NCI-H748 treated with DMSO at 0.1 percent for 48 hours (cell line): ENCODE data around the gene CCDC183.
"Not testable (repeated sequence)": the region's sequence is repeated elsewhere in the genome, so short reads cannot be mapped to it uniquely, and the experiment has no call there.

Experiments used
- DNase-seq: peaks from one replicate; lab custom pipeline; 2025; lab: John Stamatoyannopoulos, UW

The CCDC183 gene

DNA sequence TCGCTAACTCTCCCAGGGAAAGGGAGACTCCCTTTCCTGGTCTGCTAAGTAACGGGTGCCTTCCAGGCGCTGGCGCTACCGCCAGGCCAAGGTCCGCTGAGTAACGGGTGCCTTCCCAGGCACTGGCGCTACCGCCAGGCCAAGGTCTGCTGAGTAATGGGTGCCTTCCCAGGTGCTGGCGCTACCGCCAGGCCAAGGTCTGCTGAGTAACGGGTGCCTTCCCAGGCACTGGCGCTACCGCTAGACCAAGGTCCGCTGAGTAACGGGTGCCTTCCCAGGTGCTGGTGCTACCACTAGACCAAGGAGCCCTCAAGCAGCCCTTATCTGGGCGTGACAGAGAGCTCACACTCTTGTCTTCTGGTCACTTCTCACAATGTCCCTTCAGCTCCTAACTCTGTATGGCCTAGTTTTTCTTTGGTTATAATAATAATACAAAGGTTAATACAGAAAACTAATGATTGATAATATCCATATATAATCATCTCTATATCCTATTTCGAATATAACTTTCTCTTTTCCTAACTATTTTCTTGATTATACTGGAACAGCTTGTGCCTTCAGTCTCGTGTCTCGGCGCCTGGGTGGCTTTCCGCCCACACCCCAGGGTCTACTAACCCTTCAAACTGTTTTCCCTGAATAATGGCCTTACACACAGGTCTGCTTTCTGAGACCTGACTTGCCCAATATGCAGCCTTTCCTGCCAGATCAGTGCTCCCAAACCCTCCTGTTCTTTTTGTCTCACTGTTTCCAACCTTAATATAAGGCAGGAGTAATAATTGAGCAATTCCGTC, 10.4 kb upstream of the CCDC183 start:
- DNase-seq: not testable (repeated sequence)

- no peak for DNase-seq
These were observed 9.7 kb upstream of the CCDC183 start for GRCh38 chr9:136786451-136786850.

DNA sequence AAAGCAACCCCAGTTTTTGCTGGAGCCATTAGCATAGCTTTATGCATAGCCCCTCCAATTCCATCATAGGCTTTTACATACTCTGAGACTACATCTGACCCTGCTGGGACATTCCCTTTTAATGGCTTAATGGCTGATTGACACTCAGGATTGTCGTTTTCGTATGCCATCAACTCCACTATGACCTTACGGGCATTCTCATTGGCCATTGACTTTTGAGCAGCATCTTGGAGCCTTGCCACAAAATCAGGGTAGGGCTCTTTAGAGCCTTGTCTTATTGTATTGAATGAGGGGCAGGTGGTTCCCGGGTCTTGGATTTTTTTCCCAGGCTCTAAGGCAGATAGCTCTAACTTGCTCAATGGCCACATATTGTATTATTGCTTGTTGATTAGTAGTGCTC, 9.2 kb upstream of the CCDC183 start:
- DNase-seq: not testable (repeated sequence)

GRCh38 chr9:136787690-136788400, 8.3 kb upstream of the CCDC183 start:
- peak; percentile 70 for DNase-seq

GRCh38 chr9:136788644-136789522, 7.3 kb upstream of the CCDC183 start:
- DNase-seq: not testable (repeated sequence)

- no peak for DNase-seq
These were observed 6.6 kb upstream of the CCDC183 start for GRCh38 chr9:136789523-136789937.

DNA sequence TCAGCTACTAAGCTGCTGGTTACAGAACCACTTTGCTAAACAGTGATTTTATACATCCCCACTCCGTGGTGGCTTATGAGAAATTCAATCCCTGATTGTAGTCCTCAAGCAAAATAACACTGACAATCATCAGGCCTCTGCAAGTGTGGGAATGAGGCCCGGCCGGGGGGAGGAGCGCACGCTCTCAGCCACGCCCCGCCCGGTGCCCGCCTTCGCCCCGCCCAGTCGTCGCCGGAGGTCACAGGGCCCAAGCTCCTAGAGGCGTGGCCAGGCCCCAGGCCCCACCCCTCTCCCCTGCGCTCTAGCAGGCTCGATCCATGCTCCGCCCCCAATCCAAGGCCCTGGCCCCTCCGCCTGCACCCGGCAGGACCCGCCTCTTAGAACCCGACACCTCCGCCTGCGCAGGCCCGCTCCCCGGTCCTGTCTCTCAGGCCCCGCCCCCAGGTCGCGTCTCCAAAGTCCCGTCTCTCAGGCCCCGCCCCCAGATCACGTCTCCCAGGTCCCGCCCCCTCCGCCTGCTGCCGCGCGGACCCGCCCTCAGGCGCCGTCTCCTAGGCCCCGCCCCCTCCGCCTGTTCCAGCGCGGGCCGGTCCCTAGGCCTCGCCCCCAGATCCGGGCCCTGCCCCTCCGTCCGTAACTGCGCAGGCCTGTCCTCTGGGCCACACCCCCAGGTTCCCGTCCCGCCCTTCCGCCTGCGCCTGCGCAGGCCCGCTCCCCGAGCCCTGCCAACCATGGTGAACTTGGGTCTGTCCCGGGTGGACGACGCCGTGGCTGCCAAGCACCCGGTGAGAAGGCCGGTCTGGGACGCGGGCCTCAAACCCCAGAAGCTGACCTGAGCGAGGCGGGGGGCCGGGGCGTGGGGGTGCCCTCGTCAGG, 5.3 kb upstream of the CCDC183 start, which contains the start of gene TMEM141:
TMEM141 (plus strand) TSS at position 705 of the 876 bp plus-strand sequence; CDS start at position 732, 27 bp downstream.
- DNase-seq: peak; percentile 98

DNA sequence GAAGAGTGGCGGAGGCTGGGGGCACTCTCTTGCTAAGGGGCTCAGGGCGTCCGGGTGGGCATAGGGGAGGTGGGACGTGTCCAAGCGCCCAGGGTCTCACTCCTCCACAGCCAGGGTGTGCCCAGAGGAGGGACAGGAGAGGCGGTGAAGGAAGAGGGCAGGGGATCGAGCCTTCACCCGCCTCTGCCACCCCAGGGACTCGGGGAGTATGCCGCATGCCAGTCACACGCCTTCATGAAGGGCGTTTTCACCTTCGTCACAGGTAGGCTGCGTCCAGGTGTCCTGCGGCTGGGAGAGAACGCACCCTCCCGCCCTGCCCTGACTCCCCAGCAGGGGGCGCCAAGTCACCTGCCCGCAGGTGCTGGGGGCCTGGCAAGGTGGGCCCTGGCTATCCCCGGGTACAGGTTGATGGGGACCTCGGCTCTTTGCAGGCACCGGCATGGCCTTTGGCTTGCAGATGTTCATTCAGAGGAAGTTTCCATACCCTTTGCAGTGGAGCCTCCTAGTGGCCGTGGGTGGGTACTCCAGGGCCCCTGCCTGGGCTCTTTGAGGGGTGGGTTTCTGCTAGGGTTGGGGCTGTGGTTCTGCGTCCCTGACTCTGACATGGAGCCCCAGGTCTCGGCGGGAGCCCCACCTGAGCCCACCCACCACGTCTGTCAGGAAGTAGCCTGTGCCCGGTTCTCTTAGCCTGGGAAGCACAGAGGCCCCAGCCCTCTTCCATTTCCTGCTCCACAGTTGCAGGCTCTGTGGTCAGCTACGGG, 4.4 kb upstream of the CCDC183 start:
- DNase-seq: peak; percentile 63

- no peak for DNase-seq
These were observed 3.6 kb upstream of the CCDC183 start for GRCh38 chr9:136792321-136793085.

DNA sequence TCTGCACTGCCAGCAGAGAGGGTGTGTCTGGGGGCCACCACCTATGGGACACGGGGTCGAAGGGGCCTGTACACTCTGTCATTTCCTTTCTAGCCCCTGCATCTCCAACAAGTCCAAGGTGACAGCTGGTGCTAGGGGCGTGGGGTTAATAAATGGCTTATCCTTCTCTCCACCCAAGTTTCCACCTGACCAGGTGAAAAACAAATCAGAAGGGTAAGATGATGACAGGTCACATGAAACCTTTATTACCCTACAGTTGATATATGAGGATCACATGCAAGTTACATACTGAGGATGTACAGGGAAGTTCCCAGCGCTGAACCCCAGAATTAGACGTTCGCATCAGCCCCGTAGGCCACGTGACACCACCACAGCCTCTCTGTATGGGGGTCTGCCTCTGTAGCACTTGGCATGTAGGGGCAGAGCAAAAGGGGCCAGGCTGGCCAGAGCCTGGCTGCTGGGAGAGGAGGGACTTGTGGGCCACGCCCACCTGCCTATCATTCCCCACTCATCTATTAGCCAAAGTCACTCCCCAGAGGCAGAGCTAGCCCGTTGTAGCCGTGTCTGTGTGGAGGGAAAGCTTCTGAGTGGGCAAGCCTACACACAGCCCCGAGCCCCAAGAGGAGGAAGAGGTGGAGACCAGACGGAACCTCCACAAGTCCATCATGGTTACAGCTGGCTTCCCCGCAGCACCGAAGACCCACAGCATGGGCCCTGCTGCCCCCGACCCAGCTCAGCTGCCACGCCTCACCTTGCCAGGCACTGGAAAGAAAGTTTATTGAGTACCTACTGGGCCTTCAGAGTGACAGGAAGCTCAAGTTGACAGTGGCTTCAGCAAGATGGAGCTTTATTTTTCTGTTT, 2.8 kb upstream of the CCDC183 start:
- no peak for DNase-seq

DNA sequence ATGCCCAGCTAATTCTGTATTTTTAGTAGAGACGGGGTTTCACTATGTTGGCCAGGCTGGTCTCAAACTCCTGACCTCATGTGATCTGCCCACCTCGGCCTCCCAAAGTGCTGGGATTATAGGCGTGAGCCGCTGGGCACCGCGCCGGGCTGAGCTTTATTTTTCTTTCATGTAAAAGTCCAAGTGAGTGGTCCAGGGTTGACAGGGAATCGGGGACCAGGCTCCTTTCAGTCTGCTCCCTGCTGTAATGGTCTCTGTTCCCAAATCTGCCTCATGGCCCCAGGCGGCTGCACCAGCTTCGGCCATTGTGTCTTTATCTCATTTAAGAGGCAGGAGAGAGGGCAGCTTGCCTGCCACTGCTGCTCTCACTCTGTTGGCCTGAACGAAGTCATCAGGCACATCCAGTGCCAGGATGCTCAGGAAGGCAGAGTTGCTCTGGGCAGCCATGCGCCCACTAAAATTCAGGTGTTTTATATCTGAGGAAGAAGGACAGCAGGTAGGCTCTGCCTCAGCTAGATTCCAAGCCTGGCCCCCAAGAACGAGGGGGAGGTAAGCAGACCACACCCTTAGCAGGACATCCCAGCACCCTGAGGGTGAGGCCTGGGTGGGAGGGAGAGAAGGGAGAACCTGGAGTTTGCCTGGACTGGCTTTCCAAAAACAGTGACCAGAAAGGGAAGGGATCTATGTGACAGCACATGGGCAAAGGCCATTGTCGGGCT, 1.7 kb upstream of the CCDC183 start:
- DNase-seq: no peak

DNA sequence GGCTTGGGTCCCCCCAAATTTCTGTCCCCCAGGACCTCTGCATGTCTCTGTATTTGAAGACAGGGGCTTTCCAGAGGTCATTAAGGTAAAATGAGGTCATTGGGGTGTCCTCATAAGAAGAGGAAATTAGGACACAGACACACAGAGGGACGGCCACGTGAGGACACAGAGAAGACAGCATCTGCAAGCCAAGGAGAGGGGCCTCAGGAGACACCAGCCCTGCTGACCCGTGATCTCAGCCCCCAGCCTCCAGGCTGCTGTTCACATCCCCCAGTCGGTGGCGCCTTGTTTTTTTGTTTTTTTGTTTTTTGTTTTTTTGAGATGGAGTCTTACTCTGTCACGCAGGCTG, 1.2 kb upstream of the CCDC183 start:
- DNase-seq: no peak

- not testable (repeated sequence) for DNase-seq
These were observed 723 bp downstream of the CCDC183 start for GRCh38 chr9:136796775-136797347.

GRCh38 chr9:136798708-136799078, 2.6 kb downstream of the CCDC183 start:
- DNase-seq: no peak

DNA sequence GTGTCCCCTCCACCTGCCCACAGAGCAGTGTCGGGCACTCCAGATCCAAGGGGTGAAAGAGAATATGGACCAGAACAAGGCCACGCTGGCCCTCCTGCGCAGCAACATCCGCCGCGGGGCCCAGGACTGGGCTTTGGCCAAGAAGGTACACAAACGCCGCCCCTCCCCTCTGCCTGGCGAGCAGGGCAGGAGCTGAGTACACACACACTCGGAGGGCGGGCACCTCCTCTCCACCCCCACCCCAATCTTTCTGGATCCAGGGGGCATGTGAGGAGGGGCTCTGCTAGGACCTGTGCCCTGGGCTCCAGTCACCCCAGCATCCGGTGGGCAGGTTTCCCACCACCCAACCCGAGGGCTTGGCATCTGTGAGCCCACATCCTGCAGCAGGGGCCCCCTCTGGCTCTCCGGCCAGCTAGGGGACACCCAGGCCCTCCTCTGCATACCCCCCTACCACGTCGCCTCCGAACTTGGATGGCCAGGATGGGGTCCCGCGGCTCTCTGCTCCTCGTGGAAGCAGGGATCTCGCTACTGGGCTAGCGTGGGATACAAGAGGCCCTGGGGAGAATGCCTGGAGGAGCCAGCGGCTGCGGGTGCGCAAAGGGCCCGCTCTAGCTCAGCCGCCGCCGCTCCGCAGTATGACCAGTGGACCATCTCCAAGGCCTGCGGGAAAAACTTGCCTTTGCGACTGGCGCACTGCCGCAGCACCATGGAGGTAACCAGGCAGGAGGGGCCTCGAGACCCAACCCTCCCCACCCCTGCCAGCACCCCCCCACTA, 3.1 kb downstream of the CCDC183 start:
- DNase-seq: peak; percentile 50

GRCh38 chr9:136799854-136800657, 3.9 kb downstream of the CCDC183 start:
- DNase-seq: peak; percentile 62
